HCT116 (cell line): ENCODE data around the gene BCAS4. TPM values are rescaled to one million over a fixed set of nuclear protein-coding genes. Genes with fewer than 3 reads are reported as not detected.

Source experiments
- ATAC-seq: fragments of 200-7000 bp; cut with Tn5 transposase; 2 replicates; pipeline ENCODE4 v1.9.1; 2020; ENCODE audit warnings: mild to moderate bottlenecking, moderate library complexity
- BruUV-seq: library from RNA; stranded (reverse); fragments of 400-500 nt; replicated peaks from 2 replicates; lab custom pipeline; 2021; lab: Mats Ljungman, UMichigan
- CTCF ChIA-PET: fragments of 300-600 bp; sonication (Branson Sonifier 250); formaldehyde crosslinking; loops from one replicate; lab custom pipeline; 2021; ENCODE audit warnings: antibody characterized with exemption; lab: Charles Lee
- POLR2A ChIA-PET: fragments of 300-600, 350-600 bp; sonication (Branson Sonifier 250); formaldehyde crosslinking; loops from one replicate; lab custom pipeline; 2021; ENCODE audit warnings: antibody characterized with exemption; lab: Charles Lee
- RAD21 ChIA-PET, 2 experiments: fragments of 300-600 bp; sonication (Branson Sonifier 250); formaldehyde crosslinking; loops; one replicate each; lab custom pipeline; 2023; ENCODE audit warnings: low total read pairs in 2 of 2; ENCODE audit not compliant: uncharacterized antibody in 2 of 2, unreplicated experiment in 2 of 2, low non-redundant PET in 1 of 2; lab: Charles Lee
- DNase-seq: peaks from one replicate; pipeline ENCODE4 v3.0.0-alpha.2; 2010; ENCODE audit warnings: low read depth, low spot score
- H2AFZ ChIP-seq: fragments of 200-600 bp; shearing (Covaris generic), sonication (generic); 2 replicates; pipeline ENCODE4 v1.6.1; 2017; ENCODE audit warnings: low read depth, mixed run types, mixed read lengths, antibody characterized with exemption, low read length; ENCODE audit not compliant: poor library complexity, severe bottlenecking
- H3K27ac ChIP-seq: 2 replicates; pipeline ENCODE4 v1.5.1; 2012; ENCODE audit warnings: low read depth, low read length
- H3K27me3 ChIP-seq: fragments of 200-600 bp; sonication (generic); 2 replicates; pipeline ENCODE4 v1.6.1; 2016; ENCODE audit warnings: mixed run types, low read length, mixed read lengths; ENCODE audit not compliant: insufficient read depth
- H3K36me3 ChIP-seq, 2 experiments: fragments of 200-500 bp in 1 of 2; fragments of 200-600 bp in 1 of 2; sonication (Bioruptor generic) in 1 of 2; sonication (generic) in 1 of 2; 2 replicates each; pipeline versions ENCODE4 v1.5.1 to v1.6.1; 2014 to 2016; ENCODE audit warnings: low read length in 2 of 2, inconsistent platforms in 1 of 2, mixed read lengths in 1 of 2, mixed run types in 1 of 2; ENCODE audit not compliant: insufficient read depth in 2 of 2, control insufficient read depth in 1 of 2
- H3K4me1 ChIP-seq, 2 experiments: fragments of 200-600 bp in 1 of 2; sonication (generic) in 1 of 2; 2 replicates each; pipeline versions ENCODE4 v1.5.1 to v1.6.1; 2012 to 2017; ENCODE audit warnings: low read length in 2 of 2, inconsistent platforms in 1 of 2, mild to moderate bottlenecking in 1 of 2, mixed read lengths in 1 of 2, mixed run types in 1 of 2, moderate library complexity in 1 of 2; ENCODE audit not compliant: insufficient read depth in 2 of 2, control insufficient read depth in 1 of 2
- H3K4me2 ChIP-seq: fragments of 200-600 bp; sonication (generic); 2 replicates; pipeline ENCODE4 v1.6.1; 2017; ENCODE audit warnings: mixed run types, low read length, mixed read lengths
- H3K4me3 ChIP-seq, 2 experiments: fragments of 200-600 bp in 1 of 2; sonication (generic) in 1 of 2; replicated peaks in 1 of 2; 2 replicates each; pipeline ENCODE4 v1.5.1; 2011 to 2016; ENCODE audit warnings: low read length in 2 of 2, control low read depth in 1 of 2, low read depth in 1 of 2, mild to moderate bottlenecking in 1 of 2, mixed read lengths in 1 of 2, mixed run types in 1 of 2
- H3K79me2 ChIP-seq: fragments of 200-600 bp; sonication (generic); 2 replicates; pipeline ENCODE4 v1.6.1; 2017; ENCODE audit warnings: mild to moderate bottlenecking, mixed run types, low read length, moderate library complexity, mixed read lengths; ENCODE audit not compliant: insufficient read depth
- H3K9ac ChIP-seq: fragments of 200-600 bp; sonication (generic); 2 replicates; pipeline ENCODE4 v1.6.1; 2016; ENCODE audit warnings: low read length, mixed read lengths
- H3K9me2 ChIP-seq: fragments of 200-600 bp; sonication (generic), shearing (Covaris generic); 2 replicates; pipeline ENCODE4 v1.6.1; 2017; ENCODE audit warnings: mixed run types, mild to moderate bottlenecking, moderate library complexity; ENCODE audit not compliant: insufficient read depth
- H3K9me3 ChIP-seq, 2 experiments: fragments of 200-500 bp in 1 of 2; fragments of 200-600 bp in 1 of 2; sonication (Bioruptor generic) in 1 of 2; sonication (generic) in 1 of 2; 2 replicates each; pipeline ENCODE4 v1.6.1; 2014 to 2017; ENCODE audit warnings: low read length in 2 of 2, mixed read lengths in 2 of 2, inconsistent platforms in 1 of 2, low read depth in 1 of 2, mild to moderate bottlenecking in 1 of 2, mixed run types in 1 of 2, moderate library complexity in 1 of 2; ENCODE audit not compliant: control insufficient read depth in 1 of 2, insufficient read depth in 1 of 2
- H4K20me1 ChIP-seq: fragments of 200-600 bp; sonication (generic), shearing (Covaris generic); 2 replicates; pipeline ENCODE4 v1.6.1; 2017; ENCODE audit warnings: mixed run types, mild to moderate bottlenecking, moderate library complexity; ENCODE audit not compliant: insufficient read depth
- CBX3 ChIP-seq: IDR thresholded peaks from 2 replicates; pipeline ENCODE4 v1.6.1; 2012; ENCODE audit warnings: low read depth
- ELF1 ChIP-seq: IDR thresholded peaks from 2 replicates; pipeline ENCODE4 v1.6.1; 2012; ENCODE audit warnings: low read depth, borderline replicate concordance
- EZH2 ChIP-seq: fragments of 200-600 bp; sonication (generic); IDR thresholded peaks from 2 replicates; pipeline ENCODE4 v1.6.1; 2017; ENCODE audit warnings: antibody characterized with exemption, mixed run types
- REST ChIP-seq: IDR thresholded peaks from 2 replicates; pipeline ENCODE4 v1.6.1; 2012; ENCODE audit warnings: low read depth
- ZBTB33 ChIP-seq: IDR thresholded peaks from 2 replicates; pipeline ENCODE4 v1.6.1; 2011; ENCODE audit warnings: mild to moderate bottlenecking, low read length, moderate library complexity; ENCODE audit not compliant: insufficient replicate concordance; ENCODE audit errors: extremely low read depth
- intact Hi-C: fragments of 100-400 bp; cut with micrococcal nuclease; formaldehyde crosslinking; loops from 2 replicates; pipeline ENCODE4 v1.10.0; 2022
- total RNA-seq: library from RNA; stranded (reverse); gene quantifications from one replicate; pipeline ENCODE4 v1.2.1, GENCODE V29; 2021; ENCODE audit not compliant: unreplicated experiment
- TF ChIP-seq, protein P1 (sequence below): IDR thresholded peaks from 2 replicates; pipeline ENCODE4 v1.6.1; 2012
- TF ChIP-seq, protein P2 (sequence below): IDR thresholded peaks from 2 replicates; pipeline ENCODE4 v1.6.1; 2012

The BCAS4 gene
- total RNA-seq, 1 experiment from 2014 or later: 18.9 TPM

- Histone ChIP-seq H3K27ac (no peak overlapping the region), H3K4me3 (no peak overlapping the region), H3K4me1 (peaks cover 22 to 24% of the 10 kb centered on the region in 2 experiments), H3K9me3 (no peaks in the 10 kb centered on the region)
- DNase-seq: no peak
- TF ChIP-seq, protein P1, sequence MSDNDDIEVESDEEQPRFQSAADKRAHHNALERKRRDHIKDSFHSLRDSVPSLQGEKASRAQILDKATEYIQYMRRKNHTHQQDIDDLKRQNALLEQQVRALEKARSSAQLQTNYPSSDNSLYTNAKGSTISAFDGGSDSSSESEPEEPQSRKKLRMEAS: no peak
- TF ChIP-seq ELF1 (no peak), REST (no peak)
- TF ChIP-seq, all 23 proteins: peak for 0
- no peaks in the 10 kb centered on the region for H3K27me3 ChIP-seq
- BruUV-seq: no TSS peak
- ATAC-seq: no peak
- no peak overlapping the region for H3K4me2 ChIP-seq
- H4K20me1 ChIP-seq: no peaks in the 10 kb centered on the region
- H2AFZ ChIP-seq: no peak overlapping the region
- no peaks in the 10 kb centered on the region for H3K79me2 ChIP-seq
- RAD21 ChIA-PET: no interaction called here
- POLR2A ChIA-PET: no interaction called here
- CTCF ChIA-PET: no interaction called here
- no peak overlapping the region for H3K9ac ChIP-seq
- H3K36me3 ChIP-seq: no peaks in the 10 kb centered on the region
- intact Hi-C loops: no loop called here
- no peaks in the 10 kb centered on the region for H3K9me2 ChIP-seq
Measured at GRCh38 chr20:50859161-50859560, 64.3 kb downstream of the BCAS4 start.

- no peak overlapping the region for H2AFZ ChIP-seq
- H3K9me3 ChIP-seq: no peaks in the 10 kb centered on the region
- no peak overlapping the region for H3K4me3 ChIP-seq
- no peak overlapping the region for H3K27ac ChIP-seq
- H3K4me2 ChIP-seq: no peak overlapping the region
- no peaks in the 10 kb centered on the region for H3K79me2 ChIP-seq
- no peaks in the 10 kb centered on the region for H3K9me2 ChIP-seq
- no peaks in the 10 kb centered on the region for H3K36me3 ChIP-seq
- ChIA-PET POLR2A (no interaction called here), CTCF (no interaction called here), RAD21 (no interaction called here)
- no peak overlapping the region for H3K9ac ChIP-seq
- no peak for DNase-seq
- no peaks in the 10 kb centered on the region for H4K20me1 ChIP-seq
- no peak for ATAC-seq
- peaks cover 8% of the 10 kb centered on the region in 2 experiments for H3K4me1 ChIP-seq
- BruUV-seq: no TSS peak
- intact Hi-C loops: no loop called here
- no peaks in the 10 kb centered on the region for H3K27me3 ChIP-seq
- TF ChIP-seq REST: no peak
- no peak for TF ChIP-seq EZH2
- no peak for TF ChIP-seq ZBTB33
- no peak for TF ChIP-seq CBX3
- TF ChIP-seq, protein P2, sequence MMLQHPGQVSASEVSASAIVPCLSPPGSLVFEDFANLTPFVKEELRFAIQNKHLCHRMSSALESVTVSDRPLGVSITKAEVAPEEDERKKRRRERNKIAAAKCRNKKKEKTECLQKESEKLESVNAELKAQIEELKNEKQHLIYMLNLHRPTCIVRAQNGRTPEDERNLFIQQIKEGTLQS: no peak
Measured at GRCh38 chr20:50861012-50861411, 66.2 kb downstream of the BCAS4 start.
